ENCODE results near the gene P2RY11.
A peak's percentile ranks its signal among the peaks of the same experiment; 100 is the strongest.

Gene P2RY11

GRCh38 chr19:10085641-10086590 lies 25.6 kb upstream of the P2RY11 start, which contains the start of gene SHFL:
TSS of gene SHFL (plus strand) at chr19:10086317. CDS start at chr19:10086428, 111 bp downstream.
- peak within 1 kb of the TSS; percentile 80 to 88 for H3K4me3 ChIP-seq (ENCODE audit: low read length in 2 of 2)
- H3K27me3 ChIP-seq (ENCODE audit: control insufficient read depth in 1 of 2, insufficient read depth in 2 of 2, low read length in 2 of 2), result no peaks in the 10 kb centered on the region
- H3K4me1 ChIP-seq (ENCODE audit: control insufficient read depth, insufficient read depth, low read length), result peaks cover 2% of the 10 kb centered on the region
- H3K9ac ChIP-seq (ENCODE audit: low read length in 2 of 2), result peak within 1 kb of the TSS; percentile 81 to 85
- peaks cover 9 to 14% of the 10 kb centered on the region in 2 donors for H3K36me3 ChIP-seq (ENCODE audit: control insufficient read depth in 2 of 2, insufficient read depth in 2 of 2, low read length in 2 of 2)
- peak within 1 kb of the TSS; percentile 73 for H3K27ac ChIP-seq (ENCODE audit: low read length)
- H3K9me3 ChIP-seq (ENCODE audit: control insufficient read depth in 2 of 2, low read length in 2 of 2), result no peaks in the 10 kb centered on the region

- peaks cover 5% of the 10 kb centered on the region for H3K4me1 ChIP-seq (ENCODE audit: control insufficient read depth, insufficient read depth, low read length)
- peak overlapping the region; percentile 80 to 88 for H3K4me3 ChIP-seq (ENCODE audit: low read length in 2 of 2)
- peak overlapping the region; percentile 73 for H3K27ac ChIP-seq (ENCODE audit: low read length)
- no peaks in the 10 kb centered on the region for H3K9me3 ChIP-seq (ENCODE audit: control insufficient read depth in 2 of 2, low read length in 2 of 2)
- H3K27me3 ChIP-seq (ENCODE audit: control insufficient read depth in 1 of 2, insufficient read depth in 2 of 2, low read length in 2 of 2), result no peaks in the 10 kb centered on the region
- peak overlapping the region; percentile 81 to 85 for H3K9ac ChIP-seq (ENCODE audit: low read length in 2 of 2)
- H3K36me3 ChIP-seq (ENCODE audit: control insufficient read depth in 2 of 2, insufficient read depth in 2 of 2, low read length in 2 of 2), result peaks cover 13 to 14% of the 10 kb centered on the region in 2 donors
Observed at GRCh38 chr19:10086591-10087192, 24.8 kb upstream of the P2RY11 start.

GRCh38 chr19:10087296-10088061 lies 24.0 kb upstream of the P2RY11 start:
- Histone ChIP-seq H3K9me3 (ENCODE audit: control insufficient read depth in 2 of 2, low read length in 2 of 2) (no peaks in the 10 kb centered on the region), H3K27ac (ENCODE audit: low read length) (peak overlapping the region; percentile 73), H3K36me3 (ENCODE audit: control insufficient read depth in 2 of 2, insufficient read depth in 2 of 2, low read length in 2 of 2) (peaks cover 13 to 14% of the 10 kb centered on the region in 2 donors), H3K4me3 (ENCODE audit: low read length in 2 of 2) (peak overlapping the region in 1 of 2 donors; percentile 88), H3K4me1 (ENCODE audit: control insufficient read depth, insufficient read depth, low read length) (peaks cover 5% of the 10 kb centered on the region), H3K27me3 (ENCODE audit: control insufficient read depth in 1 of 2, insufficient read depth in 2 of 2, low read length in 2 of 2) (no peaks in the 10 kb centered on the region), H3K9ac (ENCODE audit: low read length in 2 of 2) (no peak overlapping the region)

GRCh38 chr19:10088949-10089554 lies 22.4 kb upstream of the P2RY11 start:
- H3K4me1 ChIP-seq (ENCODE audit: control insufficient read depth, insufficient read depth, low read length), result peaks cover 5% of the 10 kb centered on the region
- no peak overlapping the region for H3K27ac ChIP-seq (ENCODE audit: low read length)
- no peaks in the 10 kb centered on the region for H3K27me3 ChIP-seq (ENCODE audit: control insufficient read depth in 1 of 2, insufficient read depth in 2 of 2, low read length in 2 of 2)
- H3K36me3 ChIP-seq (ENCODE audit: control insufficient read depth in 2 of 2, insufficient read depth in 2 of 2, low read length in 2 of 2), result peaks cover 14 to 16% of the 10 kb centered on the region in 2 donors
- H3K4me3 ChIP-seq (ENCODE audit: low read length in 2 of 2), result no peak overlapping the region
- H3K9me3 ChIP-seq (ENCODE audit: control insufficient read depth in 2 of 2, low read length in 2 of 2), result no peaks in the 10 kb centered on the region
- no peak overlapping the region for H3K9ac ChIP-seq (ENCODE audit: low read length in 2 of 2)

- Histone ChIP-seq H3K9ac (ENCODE audit: low read length in 2 of 2) (no peak overlapping the region), H3K4me1 (ENCODE audit: control insufficient read depth, insufficient read depth, low read length) (peaks cover 5% of the 10 kb centered on the region), H3K36me3 (ENCODE audit: control insufficient read depth in 2 of 2, insufficient read depth in 2 of 2, low read length in 2 of 2) (peaks cover 14 to 16% of the 10 kb centered on the region in 2 donors), H3K9me3 (ENCODE audit: control insufficient read depth in 2 of 2, low read length in 2 of 2) (no peaks in the 10 kb centered on the region), H3K4me3 (ENCODE audit: low read length in 2 of 2) (no peak overlapping the region), H3K27ac (ENCODE audit: low read length) (no peak overlapping the region), H3K27me3 (ENCODE audit: control insufficient read depth in 1 of 2, insufficient read depth in 2 of 2, low read length in 2 of 2) (no peaks in the 10 kb centered on the region)
Observed at GRCh38 chr19:10089801-10090375, 21.6 kb upstream of the P2RY11 start.

GRCh38 chr19:10091370-10091687 lies 20.2 kb upstream of the P2RY11 start:
- Histone ChIP-seq H3K27ac (ENCODE audit: low read length) (no peak overlapping the region), H3K36me3 (ENCODE audit: control insufficient read depth in 2 of 2, insufficient read depth in 2 of 2, low read length in 2 of 2) (peaks cover 14 to 16% of the 10 kb centered on the region in 2 donors), H3K9me3 (ENCODE audit: control insufficient read depth in 2 of 2, low read length in 2 of 2) (no peaks in the 10 kb centered on the region), H3K27me3 (ENCODE audit: control insufficient read depth in 1 of 2, insufficient read depth in 2 of 2, low read length in 2 of 2) (no peaks in the 10 kb centered on the region), H3K9ac (ENCODE audit: low read length in 2 of 2) (no peak overlapping the region), H3K4me1 (ENCODE audit: control insufficient read depth, insufficient read depth, low read length) (peaks cover 11% of the 10 kb centered on the region), H3K4me3 (ENCODE audit: low read length in 2 of 2) (no peak overlapping the region)

GRCh38 chr19:10091895-10092641 lies 19.4 kb upstream of the P2RY11 start:
- Histone ChIP-seq H3K9me3 (ENCODE audit: control insufficient read depth in 2 of 2, low read length in 2 of 2) (no peaks in the 10 kb centered on the region), H3K4me3 (ENCODE audit: low read length in 2 of 2) (no peak overlapping the region), H3K9ac (ENCODE audit: low read length in 2 of 2) (no peak overlapping the region), H3K36me3 (ENCODE audit: control insufficient read depth in 2 of 2, insufficient read depth in 2 of 2, low read length in 2 of 2) (peaks cover 14 to 16% of the 10 kb centered on the region in 2 donors), H3K27ac (ENCODE audit: low read length) (no peak overlapping the region), H3K4me1 (ENCODE audit: control insufficient read depth, insufficient read depth, low read length) (peaks cover 15% of the 10 kb centered on the region), H3K27me3 (ENCODE audit: control insufficient read depth in 1 of 2, insufficient read depth in 2 of 2, low read length in 2 of 2) (no peaks in the 10 kb centered on the region)

- Histone ChIP-seq H3K4me1 (ENCODE audit: control insufficient read depth, insufficient read depth, low read length) (peaks cover 15% of the 10 kb centered on the region), H3K27ac (ENCODE audit: low read length) (no peak overlapping the region), H3K9ac (ENCODE audit: low read length in 2 of 2) (no peak overlapping the region), H3K36me3 (ENCODE audit: control insufficient read depth in 2 of 2, insufficient read depth in 2 of 2, low read length in 2 of 2) (peaks cover 14 to 16% of the 10 kb centered on the region in 2 donors), H3K9me3 (ENCODE audit: control insufficient read depth in 2 of 2, low read length in 2 of 2) (no peaks in the 10 kb centered on the region), H3K27me3 (ENCODE audit: control insufficient read depth in 1 of 2, insufficient read depth in 2 of 2, low read length in 2 of 2) (no peaks in the 10 kb centered on the region), H3K4me3 (ENCODE audit: low read length in 2 of 2) (no peak overlapping the region)
Observed at GRCh38 chr19:10092648-10093294, 18.7 kb upstream of the P2RY11 start.

- H3K36me3 ChIP-seq (ENCODE audit: control insufficient read depth in 2 of 2, insufficient read depth in 2 of 2, low read length in 2 of 2), result peaks cover 14 to 16% of the 10 kb centered on the region in 2 donors
- H3K27me3 ChIP-seq (ENCODE audit: control insufficient read depth in 1 of 2, insufficient read depth in 2 of 2, low read length in 2 of 2), result no peaks in the 10 kb centered on the region
- no peak overlapping the region for H3K27ac ChIP-seq (ENCODE audit: low read length)
- peaks cover 15% of the 10 kb centered on the region for H3K4me1 ChIP-seq (ENCODE audit: control insufficient read depth, insufficient read depth, low read length)
- H3K9ac ChIP-seq (ENCODE audit: low read length in 2 of 2), result no peak overlapping the region
- H3K9me3 ChIP-seq (ENCODE audit: control insufficient read depth in 2 of 2, low read length in 2 of 2), result no peaks in the 10 kb centered on the region
- no peak overlapping the region for H3K4me3 ChIP-seq (ENCODE audit: low read length in 2 of 2)
Observed at GRCh38 chr19:10093295-10094186, 18.0 kb upstream of the P2RY11 start.
